HG02884 (cell line): Measurements from ENCODE around the gene C1QTNF5.
A peak's percentile ranks its signal among the peaks of the same experiment; 100 is the strongest.

Experiments
- ATAC-seq: cut with Tn5 transposase; IDR thresholded peaks from one replicate; pipeline ENCODE4 v1.9.1; 2021; ENCODE audit warnings: mild to moderate bottlenecking, moderate library complexity; ENCODE audit not compliant: unreplicated experiment

C1QTNF5 gene

DNA sequence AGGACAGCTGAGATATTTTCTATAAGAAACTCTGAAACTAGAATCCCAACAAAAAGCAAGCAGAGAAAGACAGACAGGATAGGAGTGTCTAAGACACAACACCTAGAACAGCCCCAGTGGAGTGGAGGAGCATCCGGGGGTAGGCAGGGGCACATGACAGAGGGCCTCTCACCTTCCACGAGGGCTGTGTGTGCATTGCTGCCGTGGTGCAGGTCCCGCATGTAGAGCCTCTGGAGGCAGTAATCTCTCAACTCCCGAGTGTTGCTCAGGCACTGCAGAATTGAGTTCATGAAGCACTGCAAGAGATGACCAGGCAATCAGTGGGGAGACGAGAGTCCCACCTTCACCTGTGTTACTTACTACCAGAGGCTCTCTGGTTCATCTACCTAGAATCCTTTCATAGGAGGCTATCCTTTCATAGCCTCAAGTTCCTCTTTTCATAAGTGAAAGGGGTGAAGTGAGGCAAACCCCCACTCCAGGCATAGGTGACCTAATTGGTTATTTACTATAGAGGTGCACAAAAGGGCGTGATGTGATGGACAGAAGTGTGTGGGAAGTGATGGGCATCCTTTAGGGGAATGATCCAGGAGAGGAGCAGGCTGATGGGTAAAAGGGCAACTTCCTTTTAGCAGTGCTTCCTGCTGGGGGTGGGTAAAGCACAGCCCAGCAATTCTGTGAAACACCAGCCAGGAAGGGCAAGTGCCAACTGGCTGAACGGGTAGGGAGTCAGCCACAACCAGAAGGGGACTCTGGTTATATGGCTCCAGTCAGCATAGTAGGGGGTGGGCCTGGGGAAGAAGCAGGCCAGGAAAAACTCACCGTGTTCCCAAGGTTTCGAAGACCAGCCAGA lies 18.9 kb upstream of the C1QTNF5 start:
- no peak for ATAC-seq

DNA sequence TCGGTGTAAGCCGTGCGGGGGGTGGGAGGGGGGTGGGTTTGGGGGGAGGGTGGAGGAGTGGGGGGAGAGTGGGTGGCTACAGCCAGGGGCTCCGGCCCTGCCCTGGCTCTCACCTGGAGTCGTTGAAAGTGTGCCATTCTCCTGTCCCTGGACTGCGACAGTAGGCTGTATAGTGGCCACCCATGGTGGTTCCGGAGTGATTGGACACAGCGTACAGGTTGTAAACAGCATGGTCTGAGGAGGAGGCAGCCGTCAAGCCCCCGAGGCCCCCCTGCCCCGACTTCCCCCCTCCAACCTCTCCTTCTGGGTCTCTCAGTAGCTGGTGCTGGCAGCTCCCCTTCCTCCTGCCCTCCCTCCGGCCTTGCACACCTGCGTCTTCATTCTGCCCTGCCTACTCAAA lies 16.4 kb upstream of the C1QTNF5 start:
- no peak for ATAC-seq

- peak; percentile 62 for ATAC-seq
Measured at GRCh38 chr11:119356349-119357031, 15.8 kb upstream of the C1QTNF5 start.

GRCh38 chr11:119355091-119355843 lies 14.6 kb upstream of the C1QTNF5 start:
- ATAC-seq, result no peak

DNA sequence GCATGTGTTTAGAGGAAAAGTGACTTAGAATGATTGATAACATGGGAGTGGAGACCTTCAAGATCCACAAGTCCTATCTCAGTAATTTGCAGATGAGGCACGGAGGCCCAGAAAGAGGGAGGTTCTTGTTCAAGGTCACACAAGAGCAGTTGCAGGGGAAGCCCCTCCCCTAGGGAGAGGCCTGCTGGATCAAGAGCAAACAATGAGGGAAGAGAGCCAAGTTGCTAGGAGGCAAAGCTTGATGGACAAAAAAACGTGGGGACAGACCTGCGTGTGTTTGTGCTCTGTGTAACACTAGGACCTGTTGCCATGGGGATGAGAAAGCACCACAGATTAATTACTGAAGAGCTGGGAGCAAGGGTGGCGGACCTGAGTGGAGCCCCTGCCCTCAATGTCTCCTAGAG lies 12.2 kb upstream of the C1QTNF5 start:
- no peak for ATAC-seq

DNA sequence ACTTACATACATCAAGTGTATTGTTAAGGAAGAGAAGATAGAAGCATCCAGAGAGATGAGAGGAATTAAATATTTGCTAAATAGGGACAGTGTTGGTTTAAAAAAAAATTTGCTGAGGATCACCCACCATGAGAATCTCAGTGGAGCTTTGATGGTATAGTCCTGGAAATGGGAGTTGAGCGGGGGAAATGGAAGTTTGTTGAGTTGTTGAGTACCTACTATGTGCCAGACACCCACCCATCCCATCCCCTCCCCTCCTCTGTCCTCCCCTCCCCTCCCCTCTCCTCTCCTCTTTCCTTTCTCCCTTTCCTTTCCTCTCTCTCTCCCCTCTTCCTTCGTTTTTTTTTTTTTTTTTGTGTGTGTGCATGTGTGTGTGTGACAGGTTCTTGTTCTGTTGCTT lies 10.5 kb upstream of the C1QTNF5 start:
- ATAC-seq, result no peak

GRCh38 chr11:119350302-119350701 lies 9.6 kb upstream of the C1QTNF5 start:
- ATAC-seq, result no peak

DNA sequence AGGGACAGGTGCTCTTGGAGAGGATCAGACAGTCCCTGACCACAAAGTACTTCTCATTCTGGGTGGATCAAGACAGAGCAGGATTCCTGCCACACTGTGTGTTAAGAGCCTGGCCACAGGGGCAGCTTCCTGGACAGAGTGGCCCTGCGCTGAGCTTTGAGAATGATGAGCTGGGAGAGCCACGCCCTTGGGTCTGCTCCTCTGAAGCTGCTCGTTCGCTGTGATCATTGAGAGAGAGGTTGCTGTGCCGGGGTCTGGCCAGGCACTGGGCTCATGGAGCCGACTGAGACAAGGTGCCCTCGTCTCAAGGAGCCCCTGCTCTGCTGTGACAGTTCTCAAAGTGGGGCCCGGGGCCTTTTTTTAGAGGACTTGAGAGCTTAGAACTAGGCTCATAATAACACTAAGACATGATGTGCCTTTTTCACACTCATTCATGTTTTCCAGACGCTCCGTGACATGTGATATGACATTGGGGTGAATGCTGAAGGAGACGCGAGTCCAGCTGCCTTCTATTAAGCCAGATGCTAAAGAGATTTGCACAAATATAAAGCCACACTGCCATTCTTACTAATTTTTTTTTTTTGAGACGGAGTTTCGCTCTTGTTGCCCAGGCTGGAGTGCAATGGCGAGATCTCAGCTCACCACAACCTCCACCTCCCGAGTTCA lies 7.4 kb upstream of the C1QTNF5 start:
- no peak for ATAC-seq

DNA sequence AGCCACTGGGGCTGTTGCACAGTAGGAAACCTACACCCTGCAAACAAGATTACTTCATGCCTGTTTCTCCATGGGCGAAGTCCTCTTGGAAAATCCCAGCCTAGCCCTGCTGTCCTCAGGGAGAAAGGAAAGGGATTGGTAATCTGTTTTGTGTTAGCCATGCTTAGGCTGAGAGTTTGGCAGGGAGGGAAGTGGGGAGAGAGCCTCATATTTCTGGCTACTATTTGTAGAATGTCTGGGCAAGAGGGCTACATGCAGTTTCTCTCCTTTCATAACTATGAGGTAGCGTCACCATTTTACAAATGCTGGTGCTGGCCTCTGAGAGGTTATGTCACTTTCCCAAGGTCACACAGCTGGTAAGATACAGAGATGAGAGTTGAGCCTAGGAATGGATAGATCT lies 6.6 kb upstream of the C1QTNF5 start:
- no peak for ATAC-seq

DNA sequence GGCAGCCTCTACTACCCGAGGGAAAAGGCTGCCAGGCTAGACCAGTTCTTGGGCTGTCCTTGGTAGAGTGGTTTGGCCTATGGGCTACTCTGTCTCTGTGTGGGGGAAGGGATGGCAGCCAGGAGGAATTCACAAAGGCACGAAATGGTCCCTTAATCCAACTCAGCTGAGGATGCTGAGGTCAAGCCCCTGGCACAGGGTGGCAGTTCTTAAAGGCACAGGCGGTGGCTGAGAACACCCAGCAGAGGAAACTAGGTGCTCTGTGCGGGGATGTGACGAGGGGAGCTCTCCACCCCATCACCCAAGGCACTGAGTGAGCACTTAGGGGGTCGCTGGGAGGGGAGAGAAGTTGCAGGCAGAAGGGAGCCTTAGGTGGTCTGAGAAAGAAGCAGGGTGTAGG lies 5.9 kb upstream of the C1QTNF5 start, which contains the start of gene MFRP:
Gene MFRP, minus strand, starts transcription at position 101 of the 400 bp plus-strand sequence. CDS start 192 bp downstream, outside the sequence.
- ATAC-seq, result no peak

DNA sequence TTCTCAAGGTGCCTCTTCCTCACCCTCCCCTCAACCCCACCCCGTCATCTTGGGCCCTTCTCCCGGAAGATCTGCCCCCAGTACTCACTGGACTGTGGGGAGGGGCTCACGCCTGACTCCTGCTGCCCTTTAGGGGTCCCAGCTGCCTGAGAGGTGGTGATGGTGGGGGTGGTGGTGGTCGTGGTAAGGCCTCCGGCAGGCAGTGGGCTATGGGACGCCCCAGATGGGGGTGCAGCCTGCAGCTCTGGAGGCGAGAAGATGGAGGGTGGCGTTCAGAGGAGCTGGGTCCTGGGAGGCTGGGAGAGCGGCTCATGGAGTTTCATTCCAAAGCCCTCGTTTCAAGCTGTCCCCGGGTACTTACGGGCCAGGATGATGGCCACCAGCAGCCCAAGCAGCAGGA lies 5.0 kb upstream of the C1QTNF5 start:
- no peak for ATAC-seq

GRCh38 chr11:119344291-119345010 lies 3.8 kb upstream of the C1QTNF5 start:
- no peak for ATAC-seq

- no peak for ATAC-seq
Measured at GRCh38 chr11:119343726-119344125, 3.0 kb upstream of the C1QTNF5 start.

DNA sequence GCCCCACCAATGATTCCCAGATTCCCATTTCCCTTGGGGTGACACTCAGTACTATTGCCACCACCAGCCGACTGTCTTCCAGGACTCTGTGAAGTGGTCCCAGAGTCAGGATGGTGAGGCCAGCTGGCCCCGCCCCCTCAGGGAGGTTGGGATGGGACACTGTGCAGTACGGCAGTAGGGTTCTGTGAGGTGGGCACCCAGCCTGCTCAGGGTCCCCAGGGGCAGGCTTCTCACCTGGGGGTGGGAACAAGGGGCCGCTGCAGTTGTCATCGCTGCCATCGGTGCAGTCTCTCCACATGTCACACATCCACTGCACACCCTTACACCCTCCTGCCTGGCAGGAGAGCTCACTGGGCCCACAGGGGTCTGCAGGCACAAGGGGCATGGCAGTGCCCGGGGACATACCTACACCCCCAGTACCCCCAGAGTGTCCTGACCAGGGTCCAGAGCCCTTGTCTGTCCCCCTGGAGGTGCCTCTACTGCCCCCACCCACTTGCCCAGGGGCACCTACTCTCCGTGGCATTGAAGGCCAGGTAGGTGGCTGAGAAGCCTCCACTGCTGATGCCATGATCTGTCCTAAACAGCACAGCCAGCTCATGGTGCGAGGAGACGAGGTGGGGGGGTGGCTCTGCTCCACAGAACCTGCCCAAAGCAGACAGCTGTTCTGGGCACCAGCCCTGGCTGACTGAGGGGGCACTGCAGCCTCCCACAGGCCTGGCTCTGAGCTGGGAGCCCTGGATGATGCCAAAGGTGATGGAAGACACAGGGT lies 1.9 kb upstream of the C1QTNF5 start:
- ATAC-seq, result no peak

DNA sequence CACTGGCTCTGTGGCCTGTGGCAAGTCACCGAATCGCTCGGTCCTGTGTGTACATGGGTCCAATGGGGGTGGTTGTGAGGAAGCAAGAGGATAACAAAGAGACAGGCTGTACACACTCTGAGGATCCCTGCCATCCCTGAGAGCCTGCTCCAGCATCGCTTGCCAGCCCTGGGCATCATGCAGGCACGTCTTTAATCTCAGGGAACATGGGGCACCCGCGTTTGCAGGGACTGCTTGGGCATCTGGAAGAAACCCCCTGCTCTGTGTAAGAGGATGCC lies 1.3 kb upstream of the C1QTNF5 start:
- ATAC-seq, result no peak

DNA sequence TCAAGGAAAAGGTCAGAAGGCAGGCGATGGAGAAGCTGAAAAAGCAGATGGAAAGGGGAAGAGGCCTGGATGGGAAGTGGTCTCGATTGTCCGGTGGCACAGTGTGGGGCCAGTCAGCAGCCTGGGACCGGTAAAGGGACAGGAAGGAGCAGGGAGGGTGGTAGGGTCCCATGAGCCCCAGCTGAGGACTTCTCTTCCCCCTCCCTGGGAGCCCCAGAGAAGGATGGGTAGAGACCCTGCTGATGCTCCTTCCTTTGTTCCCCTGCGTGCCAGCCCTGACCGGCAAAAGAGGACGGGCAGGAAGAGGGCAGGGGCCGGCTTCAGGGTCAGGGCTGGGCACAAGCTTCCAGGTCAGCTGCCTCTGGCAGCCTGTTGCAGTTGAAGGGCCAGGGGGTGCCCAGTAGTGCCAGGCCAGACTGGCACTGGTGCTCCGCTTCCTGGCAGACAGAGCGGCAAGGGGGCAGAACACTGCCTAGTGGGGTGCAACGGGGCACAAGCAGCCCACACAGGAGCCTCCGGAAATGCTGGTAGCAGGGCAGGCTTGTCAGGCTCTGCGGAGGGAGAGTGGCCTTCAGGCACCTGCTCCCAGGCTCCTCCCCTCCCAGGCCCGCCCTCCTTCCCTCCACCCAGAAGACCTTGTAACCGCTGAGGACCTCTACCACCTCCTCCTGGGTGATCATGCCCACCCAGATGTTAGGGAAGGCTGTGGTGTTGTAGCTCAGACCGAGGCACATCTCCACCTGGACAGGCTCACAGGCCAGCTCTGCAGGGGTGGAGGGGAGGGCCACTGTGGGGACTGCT lies 739 bp upstream of the C1QTNF5 start:
- no peak for ATAC-seq

DNA sequence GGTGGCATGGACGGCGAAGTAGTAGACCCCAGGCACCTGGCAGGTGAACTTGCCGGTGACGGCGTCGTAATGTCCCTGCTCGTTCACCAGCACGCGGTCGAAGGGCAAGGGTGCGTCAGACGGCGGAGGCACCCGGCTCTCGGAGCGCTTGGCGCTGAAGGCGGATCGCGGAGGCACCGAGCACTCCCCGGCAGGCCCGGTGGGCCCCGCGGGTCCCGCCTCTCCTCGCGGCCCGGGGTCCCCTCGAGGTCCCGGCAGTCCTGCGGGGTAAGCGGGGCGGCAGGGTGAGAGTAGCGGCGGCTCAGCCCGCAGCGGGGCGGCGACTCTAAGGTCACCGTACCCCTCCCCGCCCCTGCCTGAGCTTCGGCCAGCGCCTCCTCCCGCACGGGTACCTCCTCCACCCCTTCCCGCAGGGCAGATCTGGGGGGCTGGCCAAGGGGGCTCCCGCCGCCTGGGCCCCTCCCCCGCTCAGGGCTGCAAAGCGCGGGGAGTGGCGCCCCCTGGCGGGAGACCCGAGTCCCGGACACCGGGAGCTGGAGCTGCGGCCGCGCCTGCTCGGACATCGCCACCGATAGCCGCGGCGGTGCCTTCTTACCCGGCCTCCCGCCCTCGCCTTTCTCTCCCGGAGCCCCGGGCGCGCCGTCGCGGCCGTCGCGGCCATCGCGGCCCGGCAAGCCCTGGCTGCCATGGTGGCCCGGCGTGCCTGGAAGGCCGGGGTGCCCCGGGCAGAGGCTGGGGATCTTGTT lies 921 bp downstream of the C1QTNF5 start:
- ATAC-seq, result no peak

DNA sequence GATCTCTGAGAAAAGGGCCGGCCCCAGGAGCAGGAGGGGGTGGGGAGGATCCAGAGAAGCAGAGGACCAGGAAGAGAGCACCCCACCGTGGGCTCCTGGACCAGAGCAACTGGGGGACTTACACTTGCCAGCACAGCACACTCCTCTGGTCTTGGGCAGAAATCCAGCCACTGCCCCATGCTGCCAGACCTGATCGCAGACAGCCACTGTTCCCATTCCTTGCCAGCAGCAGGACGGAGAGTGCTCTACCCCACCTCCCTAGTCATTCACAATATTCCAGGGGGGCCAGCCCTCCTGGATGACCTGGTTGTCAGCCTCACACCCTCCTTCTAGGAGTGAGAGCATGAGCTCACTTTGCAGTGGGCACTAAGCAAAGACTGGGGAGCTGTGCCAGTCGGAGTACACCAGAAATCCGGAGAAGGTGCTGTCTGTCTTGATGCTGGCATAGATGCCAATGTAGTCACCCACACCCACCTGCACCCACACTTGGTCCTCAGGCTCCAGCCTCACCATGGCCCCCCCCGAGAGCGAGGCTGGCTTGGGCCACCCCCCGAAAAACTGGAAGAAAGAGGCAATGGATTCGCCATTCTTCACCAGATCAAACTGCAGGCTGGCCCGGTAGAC lies 1.6 kb downstream of the C1QTNF5 start:
- no peak for ATAC-seq
